Uterus (tissue), 2 donors: ENCODE results near the gene ZSCAN26.
A peak's percentile ranks its signal among the peaks of the same experiment; 100 is the strongest.

Source experiments
- CTCF ChIP-seq, 4 experiments: fragments of 200-600 bp in 2 of 4; fragments of 450-650 bp in 2 of 4; sonication (generic) in 2 of 4; IDR thresholded peaks; one replicate each; pipeline ENCODE4 v1.5.1; 2016 to 2019; ENCODE audit warnings: antibody characterized with exemption in 4 of 4, mild to moderate bottlenecking in 2 of 4, moderate library complexity in 1 of 4
- POLR2A ChIP-seq, 2 donors: fragments of 450-650 bp; IDR thresholded peaks; one replicate each; pipeline ENCODE4 v1.6.1; 2016; ENCODE audit warnings: antibody characterized with exemption in 2 of 2, mild to moderate bottlenecking in 1 of 2, moderate library complexity in 1 of 2

- TF ChIP-seq POLR2A (IDR thresholded peaks at IDR 0.05) (peak in 1 of 2 donors; percentile 19), CTCF (IDR thresholded peaks at IDR 0.05) (no peak)
Observed at GRCh38 chr6:28258877-28259777, 7.8 kb upstream of the ZSCAN26 start, which contains the start of gene NKAPL.
